GM18867 (cell line): Measurements from ENCODE around the gene MEIS2.

Experiments
- ATAC-seq: cut with Tn5 transposase; IDR thresholded peaks from one replicate; pipeline ENCODE4 v1.9.1; 2021; ENCODE audit warnings: mild to moderate bottlenecking, moderate library complexity; ENCODE audit not compliant: unreplicated experiment

The MEIS2 gene

DNA sequence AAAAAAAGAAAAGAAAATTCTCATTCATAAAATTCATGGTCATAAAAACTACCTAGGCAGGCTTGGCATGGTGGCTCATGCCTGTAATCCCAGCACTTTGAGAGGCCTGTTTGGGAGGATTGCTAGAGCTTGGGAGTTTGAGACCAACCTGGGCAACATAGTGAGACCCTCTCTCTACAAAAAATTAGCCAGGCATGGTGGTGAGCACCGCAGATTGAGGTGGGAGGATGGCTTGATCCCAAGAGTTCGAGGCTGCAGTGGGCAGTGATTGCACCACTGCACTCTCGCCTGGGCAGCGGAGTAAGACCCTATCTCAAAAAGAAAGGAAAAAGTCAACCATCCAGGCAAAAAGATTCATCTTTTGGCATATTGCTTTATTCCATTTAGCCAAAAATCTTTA, 58.5 kb downstream of the MEIS2 start:
- no peak for ATAC-seq

GRCh38 chr15:37041042-37041441, 59.3 kb downstream of the MEIS2 start:
- peak; percentile 97 for ATAC-seq

- ATAC-seq, result no peak
These were observed 60.1 kb downstream of the MEIS2 start for GRCh38 chr15:37040072-37040742.

DNA sequence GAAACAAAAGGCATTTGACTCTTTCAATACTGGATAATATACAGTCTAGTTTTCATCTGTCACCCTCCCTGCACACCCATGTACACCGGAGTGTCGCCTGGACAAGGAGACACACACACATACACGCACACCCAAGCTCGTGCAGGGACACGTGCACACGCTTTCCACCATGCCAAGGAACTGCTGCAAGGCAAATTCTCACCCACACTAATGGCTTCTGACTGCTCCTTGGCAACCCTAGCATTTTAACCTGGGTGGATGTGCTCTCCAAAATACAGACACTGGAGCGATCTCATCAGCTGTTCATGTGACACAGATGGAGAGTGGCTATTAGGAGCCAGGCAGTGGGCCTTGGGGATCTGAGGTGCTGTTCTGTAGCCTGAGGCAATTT, 61.6 kb downstream of the MEIS2 start:
- ATAC-seq, result no peak

DNA sequence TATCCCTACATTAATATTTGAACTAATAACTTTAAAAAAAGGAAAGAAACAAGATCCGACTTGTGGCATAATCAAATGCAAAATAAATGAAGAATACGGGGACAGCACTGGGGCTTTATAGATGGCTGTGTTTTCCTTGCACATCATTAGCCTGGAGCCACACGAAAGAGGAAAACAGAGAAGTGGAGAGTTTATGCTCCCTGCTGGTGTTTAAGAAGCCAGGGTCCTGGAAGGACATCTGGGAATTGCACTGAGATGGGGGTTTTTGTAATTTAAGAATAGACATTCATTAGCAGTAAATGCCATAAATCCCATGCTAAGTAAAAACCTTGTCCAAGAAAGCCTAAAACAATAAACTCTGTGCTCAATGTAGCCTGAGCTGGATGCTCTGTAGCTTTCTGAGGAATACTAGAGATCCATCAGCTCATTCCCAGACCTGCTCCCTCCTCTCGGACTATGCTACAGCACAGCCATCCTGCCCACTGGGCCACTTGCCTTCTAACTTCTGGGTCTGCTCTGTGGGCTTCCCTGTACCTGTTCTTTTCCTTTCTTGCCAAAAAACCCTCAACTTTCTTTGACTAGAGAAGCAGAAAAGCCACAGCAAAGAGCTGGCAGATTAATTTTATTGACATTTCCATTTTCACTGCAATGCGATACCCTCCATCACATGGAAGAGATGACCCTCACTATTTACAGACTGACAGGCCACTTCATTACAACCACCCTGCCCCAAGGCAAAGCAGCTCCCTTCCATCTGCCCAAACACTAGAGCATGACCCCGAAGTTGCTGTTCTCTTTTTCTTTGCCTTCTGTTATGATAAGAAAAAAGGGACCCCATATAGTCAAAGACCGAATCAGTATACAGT, 62.3 kb downstream of the MEIS2 start:
- no peak for ATAC-seq

- ATAC-seq, result no peak
These were observed 63.2 kb downstream of the MEIS2 start for GRCh38 chr15:37037071-37037655.

GRCh38 chr15:37034835-37035748, 65.3 kb downstream of the MEIS2 start:
- ATAC-seq, result peak; percentile 83

DNA sequence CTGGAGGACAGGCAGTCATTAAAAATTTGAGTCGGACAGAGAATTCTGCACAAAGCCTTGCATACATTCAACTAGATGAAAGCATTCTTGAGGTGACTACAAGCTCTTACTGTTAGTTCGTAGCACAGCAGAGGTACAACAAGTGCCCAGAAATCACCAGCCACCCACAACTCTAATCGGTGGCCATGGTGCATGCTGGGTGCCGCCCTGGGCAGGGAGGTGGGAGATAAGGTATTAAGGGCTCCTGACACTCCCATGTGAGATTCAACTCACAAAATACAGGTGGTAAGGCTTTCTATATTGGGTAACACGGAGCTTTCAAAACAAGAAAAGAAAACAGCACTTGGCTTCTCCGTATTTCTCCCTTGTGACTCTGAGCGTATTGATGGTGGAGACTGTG, 66.0 kb downstream of the MEIS2 start:
- peak; percentile 33 for ATAC-seq

GRCh38 chr15:37032091-37032775, 68.1 kb downstream of the MEIS2 start:
- ATAC-seq, result no peak

- ATAC-seq, result no peak
These were observed 69.2 kb downstream of the MEIS2 start for GRCh38 chr15:37031198-37031597.

- no peak for ATAC-seq
These were observed 71.6 kb downstream of the MEIS2 start for GRCh38 chr15:37028625-37029296.

DNA sequence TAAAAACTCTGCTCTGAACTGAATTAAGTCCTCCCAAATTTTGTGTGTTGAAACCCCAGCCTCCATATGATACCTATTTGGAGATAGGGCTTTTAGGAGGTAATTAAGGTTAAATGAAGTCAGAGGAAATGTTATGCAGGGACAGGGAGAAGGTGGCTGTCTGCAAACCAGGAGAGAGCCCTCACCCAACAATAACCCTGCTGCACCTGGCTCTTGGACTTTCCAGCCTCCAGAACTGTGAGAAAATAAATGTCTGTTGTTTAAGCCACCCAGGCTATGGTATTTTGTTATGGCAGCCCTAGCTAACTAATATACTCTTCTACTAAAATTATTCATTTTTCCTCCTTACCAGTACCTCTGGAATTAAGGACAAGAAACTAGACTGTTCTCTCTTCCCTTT, 79.5 kb downstream of the MEIS2 start:
- ATAC-seq, result no peak

DNA sequence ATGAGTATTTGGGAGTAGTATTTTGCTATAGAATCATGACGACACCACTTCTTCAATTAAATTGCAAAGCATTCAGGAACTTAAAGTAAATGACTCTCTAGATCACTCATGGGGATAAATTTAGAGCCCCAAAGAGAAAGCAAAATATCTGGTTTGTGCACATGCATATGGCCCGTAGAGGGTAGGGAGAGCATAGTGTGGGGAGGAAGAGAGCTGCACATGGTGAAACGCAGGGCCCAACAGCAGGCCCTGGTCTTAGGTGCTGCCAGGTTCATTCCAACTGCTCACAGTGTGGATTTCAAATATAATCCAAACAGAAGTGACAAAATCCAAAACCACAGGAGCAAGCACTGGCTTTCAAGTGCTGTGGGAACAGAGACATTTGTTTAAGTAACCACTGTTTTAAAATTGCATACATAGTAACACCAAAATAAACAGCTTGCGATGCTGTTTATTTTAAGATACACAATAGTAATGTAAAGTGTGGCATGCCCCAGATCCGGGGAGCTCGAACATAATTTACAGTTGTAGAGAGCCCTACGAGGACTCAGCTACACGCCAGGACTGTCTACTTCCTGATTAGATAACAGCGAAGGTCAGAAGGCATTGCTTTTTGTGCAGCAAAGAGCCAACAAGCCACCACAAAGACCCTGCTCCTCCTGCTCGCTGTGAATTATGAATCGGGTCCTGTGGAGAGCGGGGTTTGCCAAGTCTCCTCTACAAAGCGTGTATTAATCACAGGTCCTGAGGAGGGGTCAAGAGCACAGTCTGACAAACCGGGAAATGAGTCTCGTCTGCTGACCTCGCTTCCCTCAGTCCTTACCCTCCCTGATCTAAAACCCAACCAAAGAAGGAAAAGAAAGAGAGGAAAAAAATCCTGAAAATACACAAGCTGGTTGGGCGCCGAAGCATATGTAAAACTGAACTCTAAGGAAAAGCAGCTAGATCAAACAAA, 80.6 kb downstream of the MEIS2 start:
- peak; percentile 76 for ATAC-seq

- ATAC-seq, result no peak
These were observed 83.2 kb downstream of the MEIS2 start for GRCh38 chr15:37017031-37017625.

- no peak for ATAC-seq
These were observed 84.1 kb downstream of the MEIS2 start for GRCh38 chr15:37016231-37016630.

- ATAC-seq, result peak; percentile 20
These were observed 84.9 kb downstream of the MEIS2 start for GRCh38 chr15:37015451-37015850.

GRCh38 chr15:37015035-37015434, 85.3 kb downstream of the MEIS2 start:
- peak; percentile 84 for ATAC-seq

- ATAC-seq, result no peak
These were observed 85.8 kb downstream of the MEIS2 start for GRCh38 chr15:37014566-37014965.
